Measurements from ENCODE around the gene MEI1.
"Not testable (repeated sequence)": the region's sequence is repeated elsewhere in the genome, so short reads cannot be mapped to it uniquely, and the experiment has no call there.

- TF ChIP-seq CTCF, POLR2A, EP300 (IDR thresholded peaks at IDR 0.05): not testable (repeated sequence)
These were observed 27.2 kb upstream of the MEI1 start for GRCh38 chr22:41672096-41672495.
